H1 (cell line): ENCODE results near the gene SPATA13. TPM values are rescaled to one million over a fixed set of nuclear protein-coding genes. Genes with fewer than 3 reads are reported as not detected.

Source experiments
- CTCF ChIA-PET: fragments of 300-600 bp; sonication (Branson Sonifier 250); formaldehyde crosslinking; loops from one replicate; lab custom pipeline; 2021; ENCODE audit not compliant: partially characterized antibody; lab: Charles Lee
- POLR2A ChIA-PET: fragments of 300-600 bp; sonication (Branson Sonifier 250); formaldehyde crosslinking; loops from one replicate; lab custom pipeline; 2021; ENCODE audit warnings: inconsistent platforms; ENCODE audit not compliant: partially characterized antibody; lab: Charles Lee
- DNase-seq, 2 experiments: peaks; one replicate each; pipeline versions ENCODE4 v3.0.0 to v3.0.0-alpha.2; 2010 to 2022; ENCODE audit warnings: low spot score in 2 of 2, low read depth in 1 of 2, mixed read lengths in 1 of 2
- FAIRE-seq: peaks from 2 replicates; lab custom pipeline; 2011; peaks lifted over from hg19 to GRCh38; lab: Jason Lieb, UNC
- H2AFZ ChIP-seq: 2 replicates; pipeline ENCODE4 v1.8.1; 2012; ENCODE audit warnings: low read length, inconsistent platforms
- H2AK5ac ChIP-seq: 2 replicates; pipeline ENCODE4 v1.6.1; 2013; ENCODE audit warnings: low read depth, low read length
- H2BK120ac ChIP-seq: replicated peaks from 2 replicates; pipeline ENCODE3; 2013; ENCODE audit warnings: low read depth, low read length, inconsistent platforms
- H2BK12ac ChIP-seq: 2 replicates; pipeline ENCODE4 v1.6.1; 2013; ENCODE audit warnings: low read depth, low read length
- H2BK15ac ChIP-seq: 2 replicates; pipeline ENCODE4 v1.6.1; 2013; ENCODE audit warnings: low read length
- H2BK20ac ChIP-seq: 2 replicates; pipeline ENCODE4 v1.6.1; 2013; ENCODE audit warnings: low read length
- H2BK5ac ChIP-seq: 2 replicates; pipeline ENCODE4 v1.6.1; 2013; ENCODE audit warnings: low read depth, low read length
- H3K14ac ChIP-seq: 2 replicates; pipeline ENCODE4 v1.6.1; 2013; ENCODE audit warnings: inconsistent platforms; ENCODE audit not compliant: insufficient read length
- H3K18ac ChIP-seq: 2 replicates; pipeline ENCODE4 v1.6.1; 2013; ENCODE audit warnings: low read length; ENCODE audit errors: extremely low read depth
- H3K23ac ChIP-seq: 2 replicates; pipeline ENCODE4 v1.6.1; 2013; ENCODE audit warnings: inconsistent platforms; ENCODE audit not compliant: insufficient read length
- H3K23me2 ChIP-seq: 2 replicates; pipeline ENCODE4 v1.6.1; 2013; ENCODE audit warnings: low read depth, low read length
- H3K27ac ChIP-seq: 2 replicates; pipeline ENCODE4 v1.6.1; 2011; ENCODE audit warnings: low read depth, low read length, inconsistent platforms
- H3K27me3 ChIP-seq, 4 experiments: replicated peaks in 1 of 4; 1 replicate in 1 of 4; 2 replicates in 3 of 4; pipeline versions ENCODE4 v1.6.1 to v1.8.1; 2011 to 2013; ENCODE audit warnings: low read length in 3 of 4, mild to moderate bottlenecking in 3 of 4, inconsistent platforms in 2 of 4, mixed read lengths in 2 of 4, moderate library complexity in 1 of 4; ENCODE audit not compliant: control insufficient read depth in 3 of 4, insufficient read depth in 3 of 4; ENCODE audit errors: extremely low read depth in 1 of 4
- H3K36me3 ChIP-seq, 4 experiments: 2 replicates each; pipeline versions ENCODE4 v1.6.1 to v1.8.1; 2011 to 2013; ENCODE audit warnings: mild to moderate bottlenecking in 4 of 4, low read length in 3 of 4, moderate library complexity in 2 of 4, control low read depth in 1 of 4, inconsistent platforms in 1 of 4; ENCODE audit not compliant: insufficient read depth in 4 of 4, control insufficient read depth in 2 of 4
- H3K4ac ChIP-seq: replicated peaks from 2 replicates; pipeline ENCODE3; 2013; ENCODE audit warnings: low read length, low read depth, mixed read lengths, inconsistent platforms; ENCODE audit not compliant: insufficient read length
- H3K4me1 ChIP-seq, 4 experiments: replicated peaks in 1 of 4; 1 replicate in 1 of 4; 2 replicates in 3 of 4; pipeline versions ENCODE4 v1.6.1 to v1.8.1; 2011 to 2013; ENCODE audit warnings: low read length in 3 of 4, inconsistent platforms in 2 of 4, mixed read lengths in 1 of 4; ENCODE audit not compliant: insufficient read depth in 4 of 4, control insufficient read depth in 3 of 4
- H3K4me2 ChIP-seq, 2 experiments: 2 replicates each; pipeline versions ENCODE4 v1.6.1 to v1.8.1; 2011 to 2013; ENCODE audit warnings: low read depth in 2 of 2, low read length in 2 of 2, control low read depth in 1 of 2, inconsistent platforms in 1 of 2, mild to moderate bottlenecking in 1 of 2; ENCODE audit not compliant: insufficient read depth in 1 of 2
- H3K4me3 ChIP-seq, 4 experiments: fragments of 200-600, 300-600 bp in 1 of 4; sonication (generic), shearing (Covaris generic), sonication (Bioruptor Twin) in 1 of 4; 2 replicates each; pipeline versions ENCODE4 v1.5.1 to v1.8.1; 2011 to 2016; ENCODE audit warnings: low read length in 4 of 4, low read depth in 3 of 4, control low read depth in 2 of 4, inconsistent platforms in 2 of 4, mild to moderate bottlenecking in 2 of 4, mixed read lengths in 1 of 4, moderate library complexity in 1 of 4; ENCODE audit not compliant: insufficient read depth in 2 of 4; ENCODE audit errors: extremely low read depth in 1 of 4
- H3K56ac ChIP-seq: replicated peaks from 2 replicates; pipeline ENCODE3; 2013; ENCODE audit warnings: low read depth, mild to moderate bottlenecking, mixed read lengths, low read length, inconsistent platforms; ENCODE audit not compliant: insufficient read length
- H3K79me1 ChIP-seq: 2 replicates; pipeline ENCODE4 v1.6.1; 2013; ENCODE audit warnings: low read depth, low read length, control low read depth
- H3K79me2 ChIP-seq, 2 experiments: 2 replicates each; pipeline versions ENCODE4 v1.6.1 to v1.8.1; 2012 to 2013; ENCODE audit warnings: low read length in 2 of 2, mild to moderate bottlenecking in 2 of 2, inconsistent platforms in 1 of 2; ENCODE audit not compliant: insufficient read depth in 2 of 2, control insufficient read depth in 1 of 2
- H3K9ac ChIP-seq, 4 experiments: replicated peaks in 1 of 4; 1 replicate in 1 of 4; 2 replicates in 3 of 4; pipeline versions ENCODE4 v1.6.1 to v1.8.1; 2011 to 2013; ENCODE audit warnings: low read depth in 3 of 4, low read length in 3 of 4, control low read depth in 2 of 4, mild to moderate bottlenecking in 2 of 4, moderate library complexity in 2 of 4, inconsistent platforms in 1 of 4; ENCODE audit errors: extremely low read depth in 1 of 4
- H3K9me3 ChIP-seq, 2 experiments: 2 replicates each; pipeline versions ENCODE4 v1.6.1 to v1.8.1; 2012 to 2013; ENCODE audit warnings: mild to moderate bottlenecking in 2 of 2, moderate library complexity in 2 of 2, control low read depth in 1 of 2, inconsistent platforms in 1 of 2, low read depth in 1 of 2, low read length in 1 of 2, mixed read lengths in 1 of 2; ENCODE audit not compliant: insufficient read depth in 2 of 2
- H4K20me1 ChIP-seq, 2 experiments: replicated peaks in 1 of 2; 2 replicates each; pipeline versions ENCODE3 to v1.8.1; 2011 to 2013; ENCODE audit warnings: inconsistent platforms in 2 of 2, low read length in 2 of 2, mild to moderate bottlenecking in 1 of 2; ENCODE audit not compliant: insufficient read depth in 2 of 2, control insufficient read depth in 1 of 2
- H4K5ac ChIP-seq: 2 replicates; pipeline ENCODE4 v1.6.1; 2013; ENCODE audit warnings: low read length, low read depth, mixed read lengths, inconsistent platforms; ENCODE audit not compliant: insufficient read length
- H4K8ac ChIP-seq: 2 replicates; pipeline ENCODE4 v1.8.0; 2013; ENCODE audit warnings: mild to moderate bottlenecking, moderate library complexity, low read length, inconsistent platforms; ENCODE audit not compliant: insufficient read depth; ENCODE audit errors: extremely low read depth
- H4K91ac ChIP-seq: replicated peaks from 2 replicates; pipeline ENCODE3; 2013; ENCODE audit warnings: low read length, mixed read lengths, inconsistent platforms; ENCODE audit not compliant: insufficient read length
- BACH1 ChIP-seq: IDR thresholded peaks from 2 replicates; pipeline ENCODE4 v1.6.1; 2012; ENCODE audit warnings: low read length, improper control_type of control experiment
- HDAC2 ChIP-seq, 2 experiments: fragments of 300-600 bp in 1 of 2; sonication (generic) in 1 of 2; IDR thresholded peaks; 2 replicates each; pipeline ENCODE4 v1.6.1; 2011 to 2012; ENCODE audit warnings: low read depth in 2 of 2, low read length in 2 of 2, mild to moderate bottlenecking in 2 of 2, moderate library complexity in 2 of 2, borderline replicate concordance in 1 of 2, inconsistent platforms in 1 of 2
- JUN ChIP-seq: IDR thresholded peaks from 2 replicates; pipeline ENCODE4 v1.6.1; 2011; ENCODE audit warnings: low read depth, mild to moderate bottlenecking, improper control_type of control experiment, low read length
- POLR2A ChIP-seq, 2 experiments: IDR thresholded peaks; 1 replicate in 1 of 2; 2 replicates in 1 of 2; pipeline ENCODE4 v1.6.1; 2011; ENCODE audit warnings: low read depth in 2 of 2, low read length in 2 of 2, mild to moderate bottlenecking in 2 of 2; ENCODE audit errors: control extremely low read depth in 1 of 2
- RAD21 ChIP-seq, 2 experiments: IDR thresholded peaks in 1 of 2; conservative IDR thresholded peaks in 1 of 2; 2 replicates each; pipeline ENCODE4 v1.6.1; 2011; ENCODE audit warnings: low read depth in 2 of 2, low read length in 2 of 2, improper control_type of control experiment in 1 of 2, inconsistent platforms in 1 of 2, mild to moderate bottlenecking in 1 of 2, moderate library complexity in 1 of 2
- RFX5 ChIP-seq: IDR thresholded peaks from 2 replicates; pipeline ENCODE4 v1.6.1; 2011; ENCODE audit warnings: low read depth, low read length, improper control_type of control experiment, borderline replicate concordance
- SIX5 ChIP-seq: IDR thresholded peaks from 2 replicates; pipeline ENCODE4 v1.6.1; 2011; ENCODE audit warnings: mild to moderate bottlenecking, low read depth, low read length
- TAF1 ChIP-seq: IDR thresholded peaks from 2 replicates; pipeline ENCODE4 v1.6.1; 2011; ENCODE audit warnings: mild to moderate bottlenecking, low read depth, low read length
- WGBS, 2 experiments: shearing (Covaris generic) in 1 of 2; methylation state at CpG; one replicate each; pipeline versions ENCODE4 v1.1.6 to v1.1.7; 2013 to 2015; ENCODE audit warnings: low lambda C conversion rate in 2 of 2, mixed read lengths in 2 of 2, inconsistent platforms in 1 of 2, low coverage in 1 of 2, missing lambda C conversion rate in 1 of 2; ENCODE audit not compliant: insufficient replicate concordance in 2 of 2, insufficient coverage in 1 of 2, insufficient read length in 1 of 2; ENCODE audit errors: extremely low coverage in 1 of 2, missing lambda C conversion rate in 1 of 2; 5-methylcytosine and 5-hydroxymethylcytosine counted together
- polyA plus RNA-seq, 7 experiments: library from polyadenylated mRNA; depleted of rRNA in 3 of 7; stranded (reverse) in 5 of 7; unstranded in 2 of 7; fragments of >200 nt in 5 of 7; fragments of 200-250 nt in 2 of 7; gene quantifications; 1 replicate in 5 of 7; 2 replicates in 1 of 7; 4 replicates in 1 of 7; pipeline versions ENCODE4 v1.2.1 to v1.2.3, GENCODE V29; 2011 to 2013; ENCODE audit warnings: missing spikeins in 2 of 7, mixed read lengths in 2 of 7
- total RNA-seq: library from RNA; stranded (reverse); fragmentation: NEBNext Ultra II Directional; extraction: Animal tissue kit (Norgen Biotek cat#: 25700); gene quantifications from 2 replicates; pipeline ENCODE4 v1.2.1, GENCODE V29; 2021

Gene SPATA13
- total and polyA plus RNA-seq, 2 of the 8 experiments (the other 6 are each of a cell fraction or from before 2014, with no cell fraction given), result 12.6 to 30.9 TPM

DNA sequence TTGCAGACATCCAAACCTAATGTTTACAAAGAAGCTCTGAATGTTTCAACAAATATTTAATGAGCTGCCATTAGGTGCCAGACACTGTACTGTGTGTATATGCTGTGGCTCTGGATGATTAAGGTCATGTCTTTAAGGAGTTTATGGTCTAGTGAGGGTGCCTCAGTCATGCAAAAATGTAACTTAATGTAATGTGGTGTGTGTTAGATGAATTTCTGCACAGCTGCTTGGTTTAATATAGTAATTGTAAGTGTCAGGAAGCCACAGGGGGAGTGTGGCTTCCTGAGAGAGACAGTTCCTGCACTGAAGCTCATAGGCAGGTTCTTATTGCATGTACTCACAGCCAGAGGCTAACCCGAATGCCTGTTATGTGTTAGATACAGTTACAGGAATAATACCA, 43.3 kb downstream of the SPATA13 start:
- ChIA-PET CTCF (interaction anchor here (0.9 to 1.4 kb wide), 4 partner anchors 54 to 183 kb away, joined by 3 to 4 read pairs (median 3); no protein-coding TSS in a partner anchor), POLR2A (no interaction called here)
- no peak overlapping the region for H2BK120ac ChIP-seq
- H3K79me2 ChIP-seq, result peaks cover 0 to 32% of the 10 kb centered on the region in 2 experiments; a peak in 2 of 4 replicates
- H3K23me2 ChIP-seq, result no peaks in the 10 kb centered on the region
- no peak overlapping the region for H4K5ac ChIP-seq
- no peak overlapping the region for H3K4ac ChIP-seq
- H3K9me3 ChIP-seq, result no peaks in the 10 kb centered on the region
- no peak overlapping the region for H3K4me3 ChIP-seq
- DNase-seq, result no peak
- no peak overlapping the region for H3K23ac ChIP-seq
- H4K91ac ChIP-seq, result no peak overlapping the region
- H2AK5ac ChIP-seq, result no peak overlapping the region
- H2BK5ac ChIP-seq, result no peak overlapping the region
- H2BK20ac ChIP-seq, result no peak overlapping the region
- no peak overlapping the region for H3K18ac ChIP-seq
- H4K8ac ChIP-seq, result no peak overlapping the region
- no peaks in the 10 kb centered on the region for H3K27me3 ChIP-seq
- H3K9ac ChIP-seq, result no peak overlapping the region
- no peaks in the 10 kb centered on the region for H3K36me3 ChIP-seq
- no peaks in the 10 kb centered on the region for H4K20me1 ChIP-seq
- no peak for TF ChIP-seq RFX5
- TF ChIP-seq POLR2A (IDR thresholded peaks at IDR 0.05; ENCODE audit: control extremely low read depth in 1 of 2, low read depth in 2 of 2, low read length in 2 of 2), result no peak
- TF ChIP-seq SIX5, result no peak
- TF ChIP-seq BACH1, result no peak
- no peak for TF ChIP-seq RAD21 (IDR thresholded peaks at IDR 0.05 in 1 of 2, conservative IDR thresholded peaks at IDR 0.05 in 1 of 2; ENCODE audit: low read depth in 2 of 2, low read length in 2 of 2)
- TF ChIP-seq JUN, result no peak
- no peak for TF ChIP-seq TAF1
- TF ChIP-seq HDAC2 (IDR thresholded peaks at IDR 0.05; ENCODE audit: borderline replicate concordance in 1 of 2, low read depth in 2 of 2, low read length in 2 of 2), result no peak
- H2AFZ ChIP-seq, result no peak overlapping the region
- H3K4me1 ChIP-seq, result peaks cover 0 to 7% (median 3%) of the 10 kb centered on the region in 4 experiments; a peak in 4 of 7 replicates
- H3K4me2 ChIP-seq, result no peak overlapping the region
- no peak overlapping the region for H3K56ac ChIP-seq
- FAIRE-seq, result no peak
- H2BK15ac ChIP-seq, result no peak overlapping the region
- H3K14ac ChIP-seq, result no peak overlapping the region
- WGBS, 2 experiments, result 85% methylated on average over 1 of the region's 1 CpG; no CpG with 5 or more reads in 1 of the 2 experiments
- peaks cover 2% of the 10 kb centered on the region; the same call in 1 of the 2 replicates for H3K79me1 ChIP-seq
- H3K27ac ChIP-seq, result no peak overlapping the region
- H2BK12ac ChIP-seq, result no peak overlapping the region
